ENCODE data around the gene MGMT.

DNA sequence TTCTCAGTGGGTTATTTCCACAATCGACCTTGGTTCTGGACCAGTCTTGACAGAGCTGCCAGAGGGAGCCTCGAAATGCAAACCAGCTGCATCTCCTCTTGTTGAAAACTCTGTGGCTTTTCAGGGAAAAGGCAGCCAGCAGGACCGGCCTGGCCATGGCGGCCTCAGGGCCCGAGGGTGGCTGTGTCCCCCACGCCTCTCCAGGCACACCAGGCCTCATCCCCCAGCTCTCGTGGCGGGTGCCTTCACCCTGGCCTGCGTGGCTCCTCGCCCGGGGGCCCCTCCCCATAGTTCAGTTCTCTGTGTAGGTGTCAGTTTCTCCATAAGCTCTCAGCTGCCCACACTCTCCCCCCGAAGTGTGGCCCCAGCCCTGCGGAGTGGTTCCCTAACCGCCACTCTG is 63.5 kb downstream of the MGMT start:
- TF ChIP-seq, protein P1, sequence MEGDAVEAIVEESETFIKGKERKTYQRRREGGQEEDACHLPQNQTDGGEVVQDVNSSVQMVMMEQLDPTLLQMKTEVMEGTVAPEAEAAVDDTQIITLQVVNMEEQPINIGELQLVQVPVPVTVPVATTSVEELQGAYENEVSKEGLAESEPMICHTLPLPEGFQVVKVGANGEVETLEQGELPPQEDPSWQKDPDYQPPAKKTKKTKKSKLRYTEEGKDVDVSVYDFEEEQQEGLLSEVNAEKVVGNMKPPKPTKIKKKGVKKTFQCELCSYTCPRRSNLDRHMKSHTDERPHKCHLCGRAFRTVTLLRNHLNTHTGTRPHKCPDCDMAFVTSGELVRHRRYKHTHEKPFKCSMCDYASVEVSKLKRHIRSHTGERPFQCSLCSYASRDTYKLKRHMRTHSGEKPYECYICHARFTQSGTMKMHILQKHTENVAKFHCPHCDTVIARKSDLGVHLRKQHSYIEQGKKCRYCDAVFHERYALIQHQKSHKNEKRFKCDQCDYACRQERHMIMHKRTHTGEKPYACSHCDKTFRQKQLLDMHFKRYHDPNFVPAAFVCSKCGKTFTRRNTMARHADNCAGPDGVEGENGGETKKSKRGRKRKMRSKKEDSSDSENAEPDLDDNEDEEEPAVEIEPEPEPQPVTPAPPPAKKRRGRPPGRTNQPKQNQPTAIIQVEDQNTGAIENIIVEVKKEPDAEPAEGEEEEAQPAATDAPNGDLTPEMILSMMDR (conservative IDR thresholded peaks at IDR 0.05; ENCODE audit: low read depth in 2 of 2) = no peak
- TF ChIP-seq EZH2phosphoT487 (IDR thresholded peaks at IDR 0.05; ENCODE audit: unreplicated experiment) = no peak
- TF ChIP-seq POLR2AphosphoS5 (IDR thresholded peaks at IDR 0.05; ENCODE audit: low read depth) = no peak
- TF ChIP-seq, protein P2, sequence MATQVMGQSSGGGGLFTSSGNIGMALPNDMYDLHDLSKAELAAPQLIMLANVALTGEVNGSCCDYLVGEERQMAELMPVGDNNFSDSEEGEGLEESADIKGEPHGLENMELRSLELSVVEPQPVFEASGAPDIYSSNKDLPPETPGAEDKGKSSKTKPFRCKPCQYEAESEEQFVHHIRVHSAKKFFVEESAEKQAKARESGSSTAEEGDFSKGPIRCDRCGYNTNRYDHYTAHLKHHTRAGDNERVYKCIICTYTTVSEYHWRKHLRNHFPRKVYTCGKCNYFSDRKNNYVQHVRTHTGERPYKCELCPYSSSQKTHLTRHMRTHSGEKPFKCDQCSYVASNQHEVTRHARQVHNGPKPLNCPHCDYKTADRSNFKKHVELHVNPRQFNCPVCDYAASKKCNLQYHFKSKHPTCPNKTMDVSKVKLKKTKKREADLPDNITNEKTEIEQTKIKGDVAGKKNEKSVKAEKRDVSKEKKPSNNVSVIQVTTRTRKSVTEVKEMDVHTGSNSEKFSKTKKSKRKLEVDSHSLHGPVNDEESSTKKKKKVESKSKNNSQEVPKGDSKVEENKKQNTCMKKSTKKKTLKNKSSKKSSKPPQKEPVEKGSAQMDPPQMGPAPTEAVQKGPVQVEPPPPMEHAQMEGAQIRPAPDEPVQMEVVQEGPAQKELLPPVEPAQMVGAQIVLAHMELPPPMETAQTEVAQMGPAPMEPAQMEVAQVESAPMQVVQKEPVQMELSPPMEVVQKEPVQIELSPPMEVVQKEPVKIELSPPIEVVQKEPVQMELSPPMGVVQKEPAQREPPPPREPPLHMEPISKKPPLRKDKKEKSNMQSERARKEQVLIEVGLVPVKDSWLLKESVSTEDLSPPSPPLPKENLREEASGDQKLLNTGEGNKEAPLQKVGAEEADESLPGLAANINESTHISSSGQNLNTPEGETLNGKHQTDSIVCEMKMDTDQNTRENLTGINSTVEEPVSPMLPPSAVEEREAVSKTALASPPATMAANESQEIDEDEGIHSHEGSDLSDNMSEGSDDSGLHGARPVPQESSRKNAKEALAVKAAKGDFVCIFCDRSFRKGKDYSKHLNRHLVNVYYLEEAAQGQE (IDR thresholded peaks at IDR 0.05; ENCODE audit: unreplicated experiment) = no peak
- TF ChIP-seq EZH2 (IDR thresholded peaks at IDR 0.05; ENCODE audit: low read depth, unreplicated experiment) = no peak
- no peak for TF ChIP-seq CREB1 (CRISPR knock-in tag; IDR thresholded peaks at IDR 0.05; ENCODE audit: low read depth)
- TF ChIP-seq, protein P3, sequence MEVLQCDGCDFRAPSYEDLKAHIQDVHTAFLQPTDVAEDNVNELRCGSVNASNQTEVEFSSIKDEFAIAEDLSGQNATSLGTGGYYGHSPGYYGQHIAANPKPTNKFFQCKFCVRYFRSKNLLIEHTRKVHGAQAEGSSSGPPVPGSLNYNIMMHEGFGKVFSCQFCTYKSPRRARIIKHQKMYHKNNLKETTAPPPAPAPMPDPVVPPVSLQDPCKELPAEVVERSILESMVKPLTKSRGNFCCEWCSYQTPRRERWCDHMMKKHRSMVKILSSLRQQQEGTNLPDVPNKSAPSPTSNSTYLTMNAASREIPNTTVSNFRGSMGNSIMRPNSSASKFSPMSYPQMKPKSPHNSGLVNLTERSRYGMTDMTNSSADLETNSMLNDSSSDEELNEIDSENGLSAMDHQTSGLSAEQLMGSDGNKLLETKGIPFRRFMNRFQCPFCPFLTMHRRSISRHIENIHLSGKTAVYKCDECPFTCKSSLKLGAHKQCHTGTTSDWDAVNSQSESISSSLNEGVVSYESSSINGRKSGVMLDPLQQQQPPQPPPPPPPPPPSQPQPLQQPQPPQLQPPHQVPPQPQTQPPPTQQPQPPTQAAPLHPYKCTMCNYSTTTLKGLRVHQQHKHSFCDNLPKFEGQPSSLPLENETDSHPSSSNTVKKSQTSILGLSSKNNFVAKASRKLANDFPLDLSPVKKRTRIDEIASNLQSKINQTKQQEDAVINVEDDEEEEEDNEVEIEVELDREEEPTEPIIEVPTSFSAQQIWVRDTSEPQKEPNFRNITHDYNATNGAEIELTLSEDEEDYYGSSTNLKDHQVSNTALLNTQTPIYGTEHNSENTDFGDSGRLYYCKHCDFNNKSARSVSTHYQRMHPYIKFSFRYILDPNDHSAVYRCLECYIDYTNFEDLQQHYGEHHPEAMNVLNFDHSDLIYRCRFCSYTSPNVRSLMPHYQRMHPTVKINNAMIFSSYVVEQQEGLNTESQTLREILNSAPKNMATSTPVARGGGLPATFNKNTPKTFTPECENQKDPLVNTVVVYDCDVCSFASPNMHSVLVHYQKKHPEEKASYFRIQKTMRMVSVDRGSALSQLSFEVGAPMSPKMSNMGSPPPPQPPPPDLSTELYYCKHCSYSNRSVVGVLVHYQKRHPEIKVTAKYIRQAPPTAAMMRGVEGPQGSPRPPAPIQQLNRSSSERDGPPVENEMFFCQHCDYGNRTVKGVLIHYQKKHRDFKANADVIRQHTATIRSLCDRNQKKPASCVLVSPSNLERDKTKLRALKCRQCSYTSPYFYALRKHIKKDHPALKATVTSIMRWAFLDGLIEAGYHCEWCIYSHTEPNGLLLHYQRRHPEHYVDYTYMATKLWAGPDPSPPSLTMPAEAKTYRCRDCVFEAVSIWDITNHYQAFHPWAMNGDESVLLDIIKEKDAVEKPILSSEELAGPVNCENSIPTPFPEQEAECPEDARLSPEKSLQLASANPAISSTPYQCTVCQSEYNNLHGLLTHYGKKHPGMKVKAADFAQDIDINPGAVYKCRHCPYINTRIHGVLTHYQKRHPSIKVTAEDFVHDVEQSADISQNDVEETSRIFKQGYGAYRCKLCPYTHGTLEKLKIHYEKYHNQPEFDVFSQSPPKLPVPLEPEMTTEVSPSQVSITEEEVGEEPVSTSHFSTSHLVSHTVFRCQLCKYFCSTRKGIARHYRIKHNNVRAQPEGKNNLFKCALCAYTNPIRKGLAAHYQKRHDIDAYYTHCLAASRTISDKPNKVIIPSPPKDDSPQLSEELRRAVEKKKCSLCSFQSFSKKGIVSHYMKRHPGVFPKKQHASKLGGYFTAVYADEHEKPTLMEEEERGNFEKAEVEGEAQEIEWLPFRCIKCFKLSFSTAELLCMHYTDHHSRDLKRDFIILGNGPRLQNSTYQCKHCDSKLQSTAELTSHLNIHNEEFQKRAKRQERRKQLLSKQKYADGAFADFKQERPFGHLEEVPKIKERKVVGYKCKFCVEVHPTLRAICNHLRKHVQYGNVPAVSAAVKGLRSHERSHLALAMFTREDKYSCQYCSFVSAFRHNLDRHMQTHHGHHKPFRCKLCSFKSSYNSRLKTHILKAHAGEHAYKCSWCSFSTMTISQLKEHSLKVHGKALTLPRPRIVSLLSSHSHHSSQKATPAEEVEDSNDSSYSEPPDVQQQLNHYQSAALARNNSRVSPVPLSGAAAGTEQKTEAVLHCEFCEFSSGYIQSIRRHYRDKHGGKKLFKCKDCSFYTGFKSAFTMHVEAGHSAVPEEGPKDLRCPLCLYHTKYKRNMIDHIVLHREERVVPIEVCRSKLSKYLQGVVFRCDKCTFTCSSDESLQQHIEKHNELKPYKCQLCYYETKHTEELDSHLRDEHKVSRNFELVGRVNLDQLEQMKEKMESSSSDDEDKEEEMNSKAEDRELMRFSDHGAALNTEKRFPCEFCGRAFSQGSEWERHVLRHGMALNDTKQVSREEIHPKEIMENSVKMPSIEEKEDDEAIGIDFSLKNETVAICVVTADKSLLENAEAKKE (CRISPR knock-in tag; IDR thresholded peaks at IDR 0.05) = no peak
- TF ChIP-seq JUNB (IDR thresholded peaks at IDR 0.05; ENCODE audit: unreplicated experiment) = no peak
- TF ChIP-seq ZNF114 (CRISPR knock-in tag; IDR thresholded peaks at IDR 0.05) = no peak
- TF ChIP-seq NANOG (IDR thresholded peaks at IDR 0.05; ENCODE audit: borderline replicate concordance) = no peak
- TF ChIP-seq, protein P4, sequence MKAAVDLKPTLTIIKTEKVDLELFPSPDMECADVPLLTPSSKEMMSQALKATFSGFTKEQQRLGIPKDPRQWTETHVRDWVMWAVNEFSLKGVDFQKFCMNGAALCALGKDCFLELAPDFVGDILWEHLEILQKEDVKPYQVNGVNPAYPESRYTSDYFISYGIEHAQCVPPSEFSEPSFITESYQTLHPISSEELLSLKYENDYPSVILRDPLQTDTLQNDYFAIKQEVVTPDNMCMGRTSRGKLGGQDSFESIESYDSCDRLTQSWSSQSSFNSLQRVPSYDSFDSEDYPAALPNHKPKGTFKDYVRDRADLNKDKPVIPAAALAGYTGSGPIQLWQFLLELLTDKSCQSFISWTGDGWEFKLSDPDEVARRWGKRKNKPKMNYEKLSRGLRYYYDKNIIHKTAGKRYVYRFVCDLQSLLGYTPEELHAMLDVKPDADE (IDR thresholded peaks at IDR 0.05) = no peak
- TF ChIP-seq ZNF331 (CRISPR knock-in tag; IDR thresholded peaks at IDR 0.05; ENCODE audit: low read depth) = no peak
- TF ChIP-seq STAT1 (IDR thresholded peaks at IDR 0.05; ENCODE audit: unreplicated experiment) = no peak
